Endothelial cell of umbilical vein (primary cell): ENCODE results near the gene CHAC1. TPM values are rescaled to one million over a fixed set of nuclear protein-coding genes. Genes with fewer than 3 reads are reported as not detected.

Experiments
- BruUV-seq: library from RNA; stranded (reverse); fragments of 400-500 nt; replicated peaks from 2 replicates; lab custom pipeline; 2021; lab: Mats Ljungman, UMichigan
- CTCF ChIA-PET: fragments of 300-600, 350-600 bp; sonication (Branson Sonifier 250); formaldehyde crosslinking; loops from one replicate; lab custom pipeline; 2021; ENCODE audit warnings: antibody characterized with exemption, inconsistent platforms; lab: Charles Lee
- POLR2A ChIA-PET: fragments of 300-600, 350-600 bp; sonication (Branson Sonifier 250); formaldehyde crosslinking; loops from one replicate; lab custom pipeline; 2021; ENCODE audit warnings: antibody characterized with exemption, inconsistent platforms; lab: Charles Lee
- DNase-seq: peaks from one replicate; pipeline ENCODE4 v3.0.0-alpha.2; 2011; ENCODE audit warnings: low read depth, low spot score
- FAIRE-seq: peaks from 2 replicates; lab custom pipeline; 2011; peaks lifted over from hg19 to GRCh38; lab: Jason Lieb, UNC
- H2AFZ ChIP-seq: 2 replicates; pipeline ENCODE4 v1.6.0; 2012; ENCODE audit warnings: low read depth, low read length, control low read depth, inconsistent platforms
- H3K27ac ChIP-seq: 2 replicates; pipeline ENCODE4 v1.5.1; 2011; ENCODE audit warnings: low read depth, mild to moderate bottlenecking, control low read depth, low read length, moderate library complexity; ENCODE audit not compliant: insufficient read depth
- H3K27me3 ChIP-seq, 2 experiments: 2 replicates each; pipeline versions ENCODE4 v1.6.0 to v1.6.1; 2011; ENCODE audit warnings: low read length in 2 of 2, mixed read lengths in 1 of 2; ENCODE audit not compliant: control insufficient read depth in 2 of 2, insufficient read depth in 2 of 2
- H3K36me3 ChIP-seq, 2 experiments: 2 replicates in 1 of 2; 3 replicates in 1 of 2; pipeline ENCODE4 v1.5.1; 2011; ENCODE audit warnings: low read length in 2 of 2, mild to moderate bottlenecking in 1 of 2, moderate library complexity in 1 of 2; ENCODE audit not compliant: control insufficient read depth in 2 of 2, insufficient read depth in 2 of 2; ENCODE audit errors: extremely low read depth in 1 of 2
- H3K4me1 ChIP-seq: 3 replicates; pipeline ENCODE4 v1.5.1; 2011; ENCODE audit warnings: mild to moderate bottlenecking, low read length; ENCODE audit not compliant: control insufficient read depth, insufficient read depth; ENCODE audit errors: extremely low read depth
- H3K4me2 ChIP-seq: 2 replicates; pipeline ENCODE4 v1.6.1; 2011; ENCODE audit warnings: low read length, control low read depth, mixed read lengths; ENCODE audit not compliant: insufficient read depth
- H3K4me3 ChIP-seq, 3 experiments: fragments of 200-600 bp in 1 of 3; sonication (generic), shearing (Covaris generic) in 1 of 3; replicated peaks in 1 of 3; 2 replicates each; pipeline ENCODE4 v1.5.1; 2011 to 2016; ENCODE audit warnings: control low read depth in 3 of 3, low read length in 3 of 3, mild to moderate bottlenecking in 2 of 3, inconsistent platforms in 1 of 3, low read depth in 1 of 3, moderate library complexity in 1 of 3; ENCODE audit not compliant: insufficient read depth in 1 of 3
- H3K79me2 ChIP-seq: 2 replicates; pipeline ENCODE4 v1.6.0; 2012; ENCODE audit warnings: low read length, inconsistent platforms; ENCODE audit not compliant: control insufficient read depth, insufficient read depth
- H3K9ac ChIP-seq: replicated peaks from 2 replicates; pipeline ENCODE3; 2011; ENCODE audit warnings: low read length, control low read depth; ENCODE audit not compliant: insufficient read depth; ENCODE audit errors: extremely low read depth
- H3K9me1 ChIP-seq: replicated peaks from 3 replicates; pipeline ENCODE4 v1.6.0; 2011; ENCODE audit warnings: mild to moderate bottlenecking, low read length; ENCODE audit not compliant: control insufficient read depth, insufficient read depth; ENCODE audit errors: extremely low read depth
- H3K9me3 ChIP-seq: replicated peaks from 2 replicates; pipeline ENCODE4 v1.5.1; 2012; ENCODE audit warnings: low read length, inconsistent platforms; ENCODE audit not compliant: control insufficient read depth, insufficient read depth
- H4K20me1 ChIP-seq: replicated peaks from 2 replicates; pipeline ENCODE3; 2011; ENCODE audit warnings: mild to moderate bottlenecking, low read length; ENCODE audit not compliant: control insufficient read depth, insufficient read depth; ENCODE audit errors: extremely low read depth
- EZH2 ChIP-seq: IDR thresholded peaks from 2 replicates; pipeline ENCODE4 v1.6.1; 2012; ENCODE audit warnings: borderline replicate concordance, low read depth, mild to moderate bottlenecking, moderate library complexity, low read length, inconsistent platforms; ENCODE audit not compliant: severe bottlenecking
- FOS ChIP-seq: IDR thresholded peaks from 2 replicates; pipeline ENCODE4 v1.6.1; 2011; ENCODE audit warnings: mild to moderate bottlenecking, low read length, moderate library complexity, borderline replicate concordance; ENCODE audit not compliant: insufficient read depth
- JUN ChIP-seq: IDR thresholded peaks from 2 replicates; pipeline ENCODE4 v1.6.1; 2011; ENCODE audit warnings: borderline replicate concordance, low read depth; ENCODE audit not compliant: insufficient read length, insufficient read depth
- MYC ChIP-seq: IDR thresholded peaks from one replicate; pipeline ENCODE4 v1.6.1; 2011; ENCODE audit warnings: mild to moderate bottlenecking, low read depth, low read length
- POLR2AphosphoS5 ChIP-seq: IDR thresholded peaks from 2 replicates; pipeline ENCODE4 v1.6.1; 2012; ENCODE audit warnings: low read depth, mild to moderate bottlenecking, control low read depth, low read length, moderate library complexity; ENCODE audit not compliant: insufficient read depth
- dilution Hi-C: fragments of 300-500 bp; cut with MboI; formaldehyde crosslinking; loops from one replicate; pipeline ENCODE4 v1.15.0; 2019; ENCODE audit warnings: low sequenced_read_pairs; ENCODE audit not compliant: extremely low pct_ligation_motif_present
- intact Hi-C: fragments of 100-400 bp; cut with micrococcal nuclease; formaldehyde crosslinking; loops from one replicate; pipeline ENCODE4 v1.10.0; 2022
- polyA plus RNA-seq, 4 experiments: library from polyadenylated mRNA; depleted of rRNA in 3 of 4; stranded (reverse) in 3 of 4; unstranded in 1 of 4; fragments of >200 nt; gene quantifications; 2 replicates each; pipeline versions ENCODE4 v1.2.1 to v1.2.3, GENCODE V29; 2011 to 2012; ENCODE audit warnings: missing spikeins in 1 of 4
- total RNA-seq: library from RNA; stranded (reverse); gene quantifications from 2 replicates; pipeline ENCODE4 v1.2.3, GENCODE V29; 2021
- TF ChIP-seq, protein P1 (sequence below): IDR thresholded peaks from 2 replicates; pipeline ENCODE4 v1.6.1; 2011; ENCODE audit not compliant: insufficient read depth, insufficient read length

Gene CHAC1
- total and polyA plus RNA-seq, 2 donors (not counting 3 experiments of a cell fraction or from before 2014, with no cell fraction given) = 4.6 to 25.7 TPM

DNA sequence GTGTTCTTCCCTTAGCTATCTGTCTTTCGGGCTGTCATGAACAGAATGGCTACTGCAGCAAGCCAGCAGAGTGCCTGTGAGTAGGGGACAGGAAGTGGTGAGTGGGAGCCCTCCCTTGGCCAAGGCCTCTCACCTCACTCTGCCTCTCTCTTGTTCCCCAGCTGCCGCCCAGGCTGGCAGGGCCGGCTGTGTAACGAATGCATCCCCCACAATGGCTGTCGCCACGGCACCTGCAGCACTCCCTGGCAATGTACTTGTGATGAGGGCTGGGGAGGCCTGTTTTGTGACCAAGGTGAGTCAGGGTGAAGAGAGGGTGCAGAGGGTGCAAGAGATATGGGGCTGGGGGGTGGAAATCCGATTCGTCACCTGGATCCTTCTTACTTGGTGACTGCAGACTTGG is 21.1 kb upstream of the CHAC1 start:
- FAIRE-seq = no peak
- intact Hi-C loops = no loop called here
- no peak for DNase-seq
- no peak overlapping the region for H3K4me3 ChIP-seq
- BruUV-seq = no TSS peak
- peaks cover 0 to 37% of the 10 kb centered on the region in 2 experiments for H3K36me3 ChIP-seq
- peaks cover 19% of the 10 kb centered on the region for H3K4me1 ChIP-seq
- no peaks in the 10 kb centered on the region for H3K79me2 ChIP-seq
- ChIA-PET CTCF (interaction anchor here (2.1 to 12.4 kb wide), 4 partner anchors 9 to 88 kb away, joined by 10 to 260 read pairs (median 132); partner anchors contain the start of gene VPS18), POLR2A (interaction anchor here (1.1 to 4.2 kb wide), 2 partner anchors 17 to 26 kb away, joined by 3 to 79 read pairs; no protein-coding TSS in a partner anchor)
- no peak overlapping the region for H2AFZ ChIP-seq
- dilution Hi-C loops = no loop called here
- no peak overlapping the region for H3K27ac ChIP-seq
- H3K4me2 ChIP-seq = no peak overlapping the region
- TF ChIP-seq FOS (no peak), POLR2AphosphoS5 (no peak), EZH2 (no peak), MYC (no peak), JUN (no peak)
- TF ChIP-seq, protein P1, sequence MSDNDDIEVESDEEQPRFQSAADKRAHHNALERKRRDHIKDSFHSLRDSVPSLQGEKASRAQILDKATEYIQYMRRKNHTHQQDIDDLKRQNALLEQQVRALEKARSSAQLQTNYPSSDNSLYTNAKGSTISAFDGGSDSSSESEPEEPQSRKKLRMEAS = no peak
- no peaks in the 10 kb centered on the region for H4K20me1 ChIP-seq
- peaks cover 6 to 9% of the 10 kb centered on the region in 2 experiments for H3K27me3 ChIP-seq
- H3K9ac ChIP-seq = no peak overlapping the region
- H3K9me1 ChIP-seq = no peaks in the 10 kb centered on the region
- no peaks in the 10 kb centered on the region for H3K9me3 ChIP-seq
